ENCODE data around the gene PCCA.

Gene PCCA

GRCh38 chr13:100178309-100178708 lies 89.4 kb downstream of the PCCA start:
- DNase-seq, result no peak
- Histone ChIP-seq H2AK5ac (ENCODE audit: low read length, severe bottlenecking) (no peak overlapping the region), H3K9me3 (ENCODE audit: control insufficient read depth, low read length) (no peaks in the 10 kb centered on the region), H3K4me3 (ENCODE audit: insufficient read depth in 1 of 2, low read depth in 1 of 2, low read length in 2 of 2) (no peak overlapping the region), H3K4ac (ENCODE audit: low read depth in 1 of 2, low read length in 2 of 2) (no peak overlapping the region), H3K27ac (ENCODE audit: low read length, poor library complexity, severe bottlenecking) (no peak overlapping the region), H3K4me1 (ENCODE audit: control insufficient read depth, insufficient read depth, low read depth, low read length) (no peaks in the 10 kb centered on the region), H2BK5ac (ENCODE audit: low read depth, low read length, poor library complexity, severe bottlenecking) (no peak overlapping the region), H3K79me1 (replicated peaks; ENCODE audit: low read length, poor library complexity, severe bottlenecking) (peaks cover 32% of the 10 kb centered on the region), H2BK15ac (ENCODE audit: low read depth, poor library complexity, severe bottlenecking) (no peak overlapping the region), H3K36me3 (ENCODE audit: control insufficient read depth in 1 of 2, insufficient read depth in 2 of 2, low read depth in 1 of 2, low read length in 2 of 2) (peaks cover 0 to under 1% of the 10 kb centered on the region in 2 experiments), H2AFZ (ENCODE audit: low read depth, low read length) (no peak overlapping the region), H3K27me3 (ENCODE audit: control insufficient read depth in 1 of 2, insufficient read depth in 1 of 2, low read length in 2 of 2) (no peaks in the 10 kb centered on the region), H3K14ac (ENCODE audit: low read length in 2 of 2) (no peak overlapping the region), H3K23ac (ENCODE audit: low read length in 2 of 2) (no peak overlapping the region), H2BK12ac (ENCODE audit: low read length in 2 of 2) (no peak overlapping the region), H4K8ac (ENCODE audit: low read length) (no peak overlapping the region), H3K9ac (ENCODE audit: low read length) (no peak overlapping the region), H4K91ac (ENCODE audit: low read length) (no peak overlapping the region), H3K4me2 (ENCODE audit: low read length, poor library complexity, severe bottlenecking) (no peak overlapping the region), H2BK120ac (ENCODE audit: low read depth, low read length) (no peak overlapping the region), H3K18ac (ENCODE audit: low read depth in 1 of 2, low read length in 2 of 2) (no peak overlapping the region)
- WGBS, result no CpG with 5 or more reads among the region's 2 CpGs

- no peak for DNase-seq
- Histone ChIP-seq H2BK5ac (ENCODE audit: low read depth, low read length, poor library complexity, severe bottlenecking) (no peak overlapping the region), H3K27me3 (ENCODE audit: control insufficient read depth in 1 of 2, insufficient read depth in 1 of 2, low read length in 2 of 2) (no peaks in the 10 kb centered on the region), H4K8ac (ENCODE audit: low read length) (no peak overlapping the region), H3K4me2 (ENCODE audit: low read length, poor library complexity, severe bottlenecking) (no peak overlapping the region), H3K9ac (ENCODE audit: low read length) (no peak overlapping the region), H3K4ac (ENCODE audit: low read depth in 1 of 2, low read length in 2 of 2) (no peak overlapping the region), H2AFZ (ENCODE audit: low read depth, low read length) (no peak overlapping the region), H3K4me1 (ENCODE audit: control insufficient read depth, insufficient read depth, low read depth, low read length) (no peaks in the 10 kb centered on the region), H2BK15ac (ENCODE audit: low read depth, poor library complexity, severe bottlenecking) (no peak overlapping the region), H2BK120ac (ENCODE audit: low read depth, low read length) (no peak overlapping the region), H3K36me3 (ENCODE audit: control insufficient read depth in 1 of 2, insufficient read depth in 2 of 2, low read depth in 1 of 2, low read length in 2 of 2) (peaks cover 0 to 3% of the 10 kb centered on the region in 2 experiments), H3K18ac (ENCODE audit: low read depth in 1 of 2, low read length in 2 of 2) (no peak overlapping the region), H3K14ac (ENCODE audit: low read length in 2 of 2) (no peak overlapping the region), H3K9me3 (ENCODE audit: control insufficient read depth, low read length) (no peaks in the 10 kb centered on the region), H4K91ac (ENCODE audit: low read length) (no peak overlapping the region), H3K79me1 (replicated peaks; ENCODE audit: low read length, poor library complexity, severe bottlenecking) (peaks cover 36% of the 10 kb centered on the region), H3K23ac (ENCODE audit: low read length in 2 of 2) (no peak overlapping the region), H2BK12ac (ENCODE audit: low read length in 2 of 2) (no peak overlapping the region), H3K4me3 (ENCODE audit: insufficient read depth in 1 of 2, low read depth in 1 of 2, low read length in 2 of 2) (no peak overlapping the region), H3K27ac (ENCODE audit: low read length, poor library complexity, severe bottlenecking) (no peak overlapping the region), H2AK5ac (ENCODE audit: low read length, severe bottlenecking) (no peak overlapping the region)
- 96% methylated on average over 3 of the region's 3 CpGs for WGBS
Measured at GRCh38 chr13:100179276-100179675, 90.4 kb downstream of the PCCA start.

- no peak overlapping the region for H2BK15ac ChIP-seq (ENCODE audit: low read depth, poor library complexity, severe bottlenecking)
- no peaks in the 10 kb centered on the region for H3K4me1 ChIP-seq (ENCODE audit: control insufficient read depth, insufficient read depth, low read depth, low read length)
- no peaks in the 10 kb centered on the region for H3K9me3 ChIP-seq (ENCODE audit: control insufficient read depth, low read length)
- H3K4ac ChIP-seq (ENCODE audit: low read depth in 1 of 2, low read length in 2 of 2), result no peak overlapping the region
- H3K14ac ChIP-seq (ENCODE audit: low read length in 2 of 2), result peak overlapping the region in 1 of 2 experiments; percentile 55
- no peak overlapping the region for H2AFZ ChIP-seq (ENCODE audit: low read depth, low read length)
- no peak overlapping the region for H2AK5ac ChIP-seq (ENCODE audit: low read length, severe bottlenecking)
- no peak overlapping the region for H3K4me2 ChIP-seq (ENCODE audit: low read length, poor library complexity, severe bottlenecking)
- no peak overlapping the region for H3K18ac ChIP-seq (ENCODE audit: low read depth in 1 of 2, low read length in 2 of 2)
- H3K36me3 ChIP-seq (ENCODE audit: control insufficient read depth in 1 of 2, insufficient read depth in 2 of 2, low read depth in 1 of 2, low read length in 2 of 2), result peaks cover 0 to 3% of the 10 kb centered on the region in 2 experiments
- H2BK12ac ChIP-seq (ENCODE audit: low read length in 2 of 2), result no peak overlapping the region
- no peak overlapping the region for H3K27ac ChIP-seq (ENCODE audit: low read length, poor library complexity, severe bottlenecking)
- no peak overlapping the region for H3K23ac ChIP-seq (ENCODE audit: low read length in 2 of 2)
- H2BK5ac ChIP-seq (ENCODE audit: low read depth, low read length, poor library complexity, severe bottlenecking), result no peak overlapping the region
- no CpG with 5 or more reads among the region's 4 CpGs for WGBS
- no peaks in the 10 kb centered on the region for H3K27me3 ChIP-seq (ENCODE audit: control insufficient read depth in 1 of 2, insufficient read depth in 1 of 2, low read length in 2 of 2)
- no peak overlapping the region for H3K4me3 ChIP-seq (ENCODE audit: insufficient read depth in 1 of 2, low read depth in 1 of 2, low read length in 2 of 2)
- H4K8ac ChIP-seq (ENCODE audit: low read length), result no peak overlapping the region
- H3K79me1 ChIP-seq (replicated peaks; ENCODE audit: low read length, poor library complexity, severe bottlenecking), result peaks cover 40% of the 10 kb centered on the region
- H3K9ac ChIP-seq (ENCODE audit: low read length), result no peak overlapping the region
- DNase-seq, result no peak
- H4K91ac ChIP-seq (ENCODE audit: low read length), result no peak overlapping the region
- H2BK120ac ChIP-seq (ENCODE audit: low read depth, low read length), result no peak overlapping the region
Measured at GRCh38 chr13:100182900-100183490, 94.1 kb downstream of the PCCA start.

GRCh38 chr13:100184095-100184494 lies 95.2 kb downstream of the PCCA start:
- no peak for DNase-seq
- H2BK15ac ChIP-seq (ENCODE audit: low read depth, poor library complexity, severe bottlenecking), result no peak overlapping the region
- 100% methylated on average over 1 of the region's 3 CpGs for WGBS
- H4K8ac ChIP-seq (ENCODE audit: low read length), result no peak overlapping the region
- H3K9ac ChIP-seq (ENCODE audit: low read length), result no peak overlapping the region
- H3K4ac ChIP-seq (ENCODE audit: low read depth in 1 of 2, low read length in 2 of 2), result no peak overlapping the region
- peaks cover 0 to 3% of the 10 kb centered on the region in 2 experiments for H3K36me3 ChIP-seq (ENCODE audit: control insufficient read depth in 1 of 2, insufficient read depth in 2 of 2, low read depth in 1 of 2, low read length in 2 of 2)
- no peak overlapping the region for H3K14ac ChIP-seq (ENCODE audit: low read length in 2 of 2)
- H4K91ac ChIP-seq (ENCODE audit: low read length), result no peak overlapping the region
- H2BK120ac ChIP-seq (ENCODE audit: low read depth, low read length), result no peak overlapping the region
- H3K4me3 ChIP-seq (ENCODE audit: insufficient read depth in 1 of 2, low read depth in 1 of 2, low read length in 2 of 2), result no peak overlapping the region
- no peak overlapping the region for H3K27ac ChIP-seq (ENCODE audit: low read length, poor library complexity, severe bottlenecking)
- no peaks in the 10 kb centered on the region for H3K27me3 ChIP-seq (ENCODE audit: control insufficient read depth in 1 of 2, insufficient read depth in 1 of 2, low read length in 2 of 2)
- H3K18ac ChIP-seq (ENCODE audit: low read depth in 1 of 2, low read length in 2 of 2), result no peak overlapping the region
- no peak overlapping the region for H2AFZ ChIP-seq (ENCODE audit: low read depth, low read length)
- no peaks in the 10 kb centered on the region for H3K9me3 ChIP-seq (ENCODE audit: control insufficient read depth, low read length)
- no peak overlapping the region for H2BK12ac ChIP-seq (ENCODE audit: low read length in 2 of 2)
- H2BK5ac ChIP-seq (ENCODE audit: low read depth, low read length, poor library complexity, severe bottlenecking), result no peak overlapping the region
- H3K4me2 ChIP-seq (ENCODE audit: low read length, poor library complexity, severe bottlenecking), result no peak overlapping the region
- no peak overlapping the region for H3K23ac ChIP-seq (ENCODE audit: low read length in 2 of 2)
- H3K79me1 ChIP-seq (replicated peaks; ENCODE audit: low read length, poor library complexity, severe bottlenecking), result peaks cover 38% of the 10 kb centered on the region
- H2AK5ac ChIP-seq (ENCODE audit: low read length, severe bottlenecking), result no peak overlapping the region
- H3K4me1 ChIP-seq (ENCODE audit: control insufficient read depth, insufficient read depth, low read depth, low read length), result no peaks in the 10 kb centered on the region

Measured in mesenchymal stem cell (in vitro differentiated cells and primary cell).